ENCODE measurements around the gene EFS.
"Not testable (repeated sequence)": the region's sequence is repeated elsewhere in the genome, so short reads cannot be mapped to it uniquely, and the experiment has no call there.

The EFS gene

GRCh38 chr14:23386266-23386657 is 21.3 kb upstream of the EFS start:
- not testable (repeated sequence) for H3K4me3 ChIP-seq (ENCODE audit: insufficient read depth, low read depth, low read length); H3K4me1 ChIP-seq (ENCODE audit: control insufficient read depth, insufficient read depth, low read length); H3K27ac ChIP-seq (ENCODE audit: insufficient read depth, low read depth, low read length, poor library complexity, severe bottlenecking); H3K9me3 ChIP-seq (ENCODE audit: control insufficient read depth, low read length); H3K36me3 ChIP-seq (ENCODE audit: control insufficient read depth, insufficient read depth, low read length); H3K27me3 ChIP-seq (ENCODE audit: control insufficient read depth, insufficient read depth, low read length, poor library complexity, severe bottlenecking)
- 93 to 96% methylated on average over 17 of the region's 17 CpGs for WGBS, 2 experiments

GRCh38 chr14:23385642-23386265 is 20.8 kb upstream of the EFS start:
- H3K27me3 ChIP-seq (ENCODE audit: control insufficient read depth, insufficient read depth, low read length, poor library complexity, severe bottlenecking) = no peaks in the 10 kb centered on the region
- no peaks in the 10 kb centered on the region for H3K9me3 ChIP-seq (ENCODE audit: control insufficient read depth, low read length)
- no peak overlapping the region for H3K4me3 ChIP-seq (ENCODE audit: insufficient read depth, low read depth, low read length)
- H3K4me1 ChIP-seq (ENCODE audit: control insufficient read depth, insufficient read depth, low read length) = no peaks in the 10 kb centered on the region
- H3K27ac ChIP-seq (ENCODE audit: insufficient read depth, low read depth, low read length, poor library complexity, severe bottlenecking) = no peak overlapping the region
- WGBS, 2 experiments = 91 to 94% methylated on average over 18 of the region's 18 CpGs
- H3K36me3 ChIP-seq (ENCODE audit: control insufficient read depth, insufficient read depth, low read length) = no peaks in the 10 kb centered on the region

- Histone ChIP-seq H3K27ac (ENCODE audit: insufficient read depth, low read depth, low read length, poor library complexity, severe bottlenecking) (no peak overlapping the region), H3K9me3 (ENCODE audit: control insufficient read depth, low read length) (no peaks in the 10 kb centered on the region), H3K4me1 (ENCODE audit: control insufficient read depth, insufficient read depth, low read length) (no peaks in the 10 kb centered on the region), H3K4me3 (ENCODE audit: insufficient read depth, low read depth, low read length) (no peak overlapping the region), H3K36me3 (ENCODE audit: control insufficient read depth, insufficient read depth, low read length) (no peaks in the 10 kb centered on the region), H3K27me3 (ENCODE audit: control insufficient read depth, insufficient read depth, low read length, poor library complexity, severe bottlenecking) (no peaks in the 10 kb centered on the region)
- WGBS, 2 experiments = 94 to 97% methylated on average over 2 of the region's 2 CpGs
Observed at GRCh38 chr14:23385244-23385641, 20.3 kb upstream of the EFS start.

GRCh38 chr14:23384364-23385080 is 19.6 kb upstream of the EFS start:
- H3K4me3 ChIP-seq (ENCODE audit: insufficient read depth, low read depth, low read length) = no peak overlapping the region
- H3K36me3 ChIP-seq (ENCODE audit: control insufficient read depth, insufficient read depth, low read length) = no peaks in the 10 kb centered on the region
- no peaks in the 10 kb centered on the region for H3K4me1 ChIP-seq (ENCODE audit: control insufficient read depth, insufficient read depth, low read length)
- H3K27me3 ChIP-seq (ENCODE audit: control insufficient read depth, insufficient read depth, low read length, poor library complexity, severe bottlenecking) = no peaks in the 10 kb centered on the region
- 94% methylated on average over 29 of the region's 29 CpGs for WGBS, 2 experiments
- H3K9me3 ChIP-seq (ENCODE audit: control insufficient read depth, low read length) = no peaks in the 10 kb centered on the region
- no peak overlapping the region for H3K27ac ChIP-seq (ENCODE audit: insufficient read depth, low read depth, low read length, poor library complexity, severe bottlenecking)

- H3K4me1 ChIP-seq (ENCODE audit: control insufficient read depth, insufficient read depth, low read length) = no peaks in the 10 kb centered on the region
- H3K27me3 ChIP-seq (ENCODE audit: control insufficient read depth, insufficient read depth, low read length, poor library complexity, severe bottlenecking) = no peaks in the 10 kb centered on the region
- no peak overlapping the region for H3K27ac ChIP-seq (ENCODE audit: insufficient read depth, low read depth, low read length, poor library complexity, severe bottlenecking)
- no peaks in the 10 kb centered on the region for H3K9me3 ChIP-seq (ENCODE audit: control insufficient read depth, low read length)
- WGBS, 2 experiments = 89 to 92% methylated on average over 9 of the region's 10 CpGs
- no peak overlapping the region for H3K4me3 ChIP-seq (ENCODE audit: insufficient read depth, low read depth, low read length)
- H3K36me3 ChIP-seq (ENCODE audit: control insufficient read depth, insufficient read depth, low read length) = no peaks in the 10 kb centered on the region
Observed at GRCh38 chr14:23382731-23383440, 17.9 kb upstream of the EFS start.

GRCh38 chr14:23382276-23382675 is 17.3 kb upstream of the EFS start:
- Histone ChIP-seq H3K36me3 (ENCODE audit: control insufficient read depth, insufficient read depth, low read length) (no peaks in the 10 kb centered on the region), H3K4me3 (ENCODE audit: insufficient read depth, low read depth, low read length) (no peak overlapping the region), H3K9me3 (ENCODE audit: control insufficient read depth, low read length) (no peaks in the 10 kb centered on the region), H3K27ac (ENCODE audit: insufficient read depth, low read depth, low read length, poor library complexity, severe bottlenecking) (no peak overlapping the region), H3K4me1 (ENCODE audit: control insufficient read depth, insufficient read depth, low read length) (peaks cover 2% of the 10 kb centered on the region), H3K27me3 (ENCODE audit: control insufficient read depth, insufficient read depth, low read length, poor library complexity, severe bottlenecking) (no peaks in the 10 kb centered on the region)
- WGBS, 2 experiments = 95 to 98% methylated on average over 6 of the region's 6 CpGs

GRCh38 chr14:23381871-23382270 is 16.9 kb upstream of the EFS start:
- Histone ChIP-seq H3K27me3 (ENCODE audit: control insufficient read depth, insufficient read depth, low read length, poor library complexity, severe bottlenecking) (no peaks in the 10 kb centered on the region), H3K4me3 (ENCODE audit: insufficient read depth, low read depth, low read length) (no peak overlapping the region)
- 81 to 86% methylated on average over 3 of the region's 3 CpGs for WGBS, 2 experiments

GRCh38 chr14:23380976-23381375 is 16.0 kb upstream of the EFS start:
- Histone ChIP-seq H3K27me3 (ENCODE audit: control insufficient read depth, insufficient read depth, low read length, poor library complexity, severe bottlenecking) (no peaks in the 10 kb centered on the region), H3K9me3 (ENCODE audit: control insufficient read depth, low read length) (no peaks in the 10 kb centered on the region), H3K4me3 (ENCODE audit: insufficient read depth, low read depth, low read length) (no peak overlapping the region), H3K36me3 (ENCODE audit: control insufficient read depth, insufficient read depth, low read length) (no peaks in the 10 kb centered on the region), H3K27ac (ENCODE audit: insufficient read depth, low read depth, low read length, poor library complexity, severe bottlenecking) (no peak overlapping the region), H3K4me1 (ENCODE audit: control insufficient read depth, insufficient read depth, low read length) (peaks cover 14% of the 10 kb centered on the region)
- WGBS, 2 experiments = 74 to 77% methylated on average over 4 of the region's 4 CpGs

More at GRCh38 chr14:23381871-23382270, 16.9 kb upstream of the EFS start:
- Histone ChIP-seq H3K36me3 (ENCODE audit: control insufficient read depth, insufficient read depth, low read length) (no peaks in the 10 kb centered on the region), H3K27ac (ENCODE audit: insufficient read depth, low read depth, low read length, poor library complexity, severe bottlenecking) (no peak overlapping the region), H3K9me3 (ENCODE audit: control insufficient read depth, low read length) (no peaks in the 10 kb centered on the region), H3K4me1 (ENCODE audit: control insufficient read depth, insufficient read depth, low read length) (peaks cover 6% of the 10 kb centered on the region)

GRCh38 chr14:23380197-23380914 is 15.4 kb upstream of the EFS start:
- Histone ChIP-seq H3K27me3 (ENCODE audit: control insufficient read depth, insufficient read depth, low read length, poor library complexity, severe bottlenecking) (no peaks in the 10 kb centered on the region), H3K4me3 (ENCODE audit: insufficient read depth, low read depth, low read length) (no peak overlapping the region), H3K4me1 (ENCODE audit: control insufficient read depth, insufficient read depth, low read length) (peaks cover 14% of the 10 kb centered on the region), H3K9me3 (ENCODE audit: control insufficient read depth, low read length) (no peaks in the 10 kb centered on the region), H3K36me3 (ENCODE audit: control insufficient read depth, insufficient read depth, low read length) (no peaks in the 10 kb centered on the region), H3K27ac (ENCODE audit: insufficient read depth, low read depth, low read length, poor library complexity, severe bottlenecking) (no peak overlapping the region)
- 83 to 85% methylated on average over 16 of the region's 16 CpGs for WGBS, 2 experiments
